Measurements from ENCODE around the gene RXRB.

DNA sequence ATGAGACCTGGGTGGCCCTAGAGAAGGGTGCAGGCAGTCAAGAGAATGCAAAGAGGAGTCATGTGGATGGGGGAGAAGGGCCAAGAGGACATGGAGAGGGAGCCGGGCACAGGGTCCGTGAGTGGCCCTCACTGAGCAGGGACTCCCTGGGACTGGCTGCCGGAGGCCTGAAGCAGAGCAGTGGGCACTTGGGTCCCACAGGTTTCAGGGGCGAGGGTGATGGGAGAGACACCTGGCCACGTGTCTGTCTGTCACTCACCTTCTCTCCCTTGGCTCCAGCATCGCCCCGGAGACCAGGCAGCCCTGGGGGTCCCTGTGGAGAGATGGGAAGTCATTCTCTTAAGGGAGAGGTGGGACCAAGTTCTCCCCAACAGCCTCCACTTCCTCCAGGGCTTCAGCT, 33.7 kb downstream of the RXRB start:
- TF ChIP-seq, protein P1, sequence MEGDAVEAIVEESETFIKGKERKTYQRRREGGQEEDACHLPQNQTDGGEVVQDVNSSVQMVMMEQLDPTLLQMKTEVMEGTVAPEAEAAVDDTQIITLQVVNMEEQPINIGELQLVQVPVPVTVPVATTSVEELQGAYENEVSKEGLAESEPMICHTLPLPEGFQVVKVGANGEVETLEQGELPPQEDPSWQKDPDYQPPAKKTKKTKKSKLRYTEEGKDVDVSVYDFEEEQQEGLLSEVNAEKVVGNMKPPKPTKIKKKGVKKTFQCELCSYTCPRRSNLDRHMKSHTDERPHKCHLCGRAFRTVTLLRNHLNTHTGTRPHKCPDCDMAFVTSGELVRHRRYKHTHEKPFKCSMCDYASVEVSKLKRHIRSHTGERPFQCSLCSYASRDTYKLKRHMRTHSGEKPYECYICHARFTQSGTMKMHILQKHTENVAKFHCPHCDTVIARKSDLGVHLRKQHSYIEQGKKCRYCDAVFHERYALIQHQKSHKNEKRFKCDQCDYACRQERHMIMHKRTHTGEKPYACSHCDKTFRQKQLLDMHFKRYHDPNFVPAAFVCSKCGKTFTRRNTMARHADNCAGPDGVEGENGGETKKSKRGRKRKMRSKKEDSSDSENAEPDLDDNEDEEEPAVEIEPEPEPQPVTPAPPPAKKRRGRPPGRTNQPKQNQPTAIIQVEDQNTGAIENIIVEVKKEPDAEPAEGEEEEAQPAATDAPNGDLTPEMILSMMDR (IDR thresholded peaks at IDR 0.05), result no peak
- no peak for TF ChIP-seq POLR2A (IDR thresholded peaks at IDR 0.05)

Measured in lower leg skin (tissue), 3 donors.